GM10266 (cell line): ENCODE measurements around the gene VAV3.

Source experiments
- DNase-seq: peaks from one replicate; pipeline ENCODE4 v3.0.0; 2012; ENCODE audit errors: extremely low spot score
- TF ChIP-seq, protein P1 (sequence below): IDR thresholded peaks from 2 replicates; pipeline ENCODE4 v1.5.1; 2012; ENCODE audit warnings: mild to moderate bottlenecking, low read depth; ENCODE audit not compliant: control insufficient read depth, insufficient read depth; ENCODE audit errors: missing control alignments

VAV3 gene

DNA sequence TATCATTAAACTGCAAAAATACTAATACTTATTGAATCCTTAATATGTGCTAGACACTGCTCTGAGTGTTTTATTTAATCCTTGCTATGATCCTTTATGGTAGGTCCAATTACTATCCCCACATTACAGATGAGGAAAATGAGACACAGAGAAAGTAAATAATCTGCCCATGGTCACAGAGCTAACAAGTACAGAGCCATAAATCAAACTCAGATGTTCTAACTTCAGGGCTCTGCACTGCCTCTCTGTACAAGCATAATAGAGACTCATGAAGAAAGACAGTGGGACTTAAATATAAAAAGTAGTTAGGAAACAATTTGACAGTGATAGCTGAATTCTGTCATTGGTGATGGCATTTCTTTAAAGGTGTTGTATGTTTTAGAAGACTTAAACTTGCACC is 346.4 kb downstream of the VAV3 start:
- DNase-seq = no peak
- TF ChIP-seq, protein P1, sequence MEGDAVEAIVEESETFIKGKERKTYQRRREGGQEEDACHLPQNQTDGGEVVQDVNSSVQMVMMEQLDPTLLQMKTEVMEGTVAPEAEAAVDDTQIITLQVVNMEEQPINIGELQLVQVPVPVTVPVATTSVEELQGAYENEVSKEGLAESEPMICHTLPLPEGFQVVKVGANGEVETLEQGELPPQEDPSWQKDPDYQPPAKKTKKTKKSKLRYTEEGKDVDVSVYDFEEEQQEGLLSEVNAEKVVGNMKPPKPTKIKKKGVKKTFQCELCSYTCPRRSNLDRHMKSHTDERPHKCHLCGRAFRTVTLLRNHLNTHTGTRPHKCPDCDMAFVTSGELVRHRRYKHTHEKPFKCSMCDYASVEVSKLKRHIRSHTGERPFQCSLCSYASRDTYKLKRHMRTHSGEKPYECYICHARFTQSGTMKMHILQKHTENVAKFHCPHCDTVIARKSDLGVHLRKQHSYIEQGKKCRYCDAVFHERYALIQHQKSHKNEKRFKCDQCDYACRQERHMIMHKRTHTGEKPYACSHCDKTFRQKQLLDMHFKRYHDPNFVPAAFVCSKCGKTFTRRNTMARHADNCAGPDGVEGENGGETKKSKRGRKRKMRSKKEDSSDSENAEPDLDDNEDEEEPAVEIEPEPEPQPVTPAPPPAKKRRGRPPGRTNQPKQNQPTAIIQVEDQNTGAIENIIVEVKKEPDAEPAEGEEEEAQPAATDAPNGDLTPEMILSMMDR = no peak

DNA sequence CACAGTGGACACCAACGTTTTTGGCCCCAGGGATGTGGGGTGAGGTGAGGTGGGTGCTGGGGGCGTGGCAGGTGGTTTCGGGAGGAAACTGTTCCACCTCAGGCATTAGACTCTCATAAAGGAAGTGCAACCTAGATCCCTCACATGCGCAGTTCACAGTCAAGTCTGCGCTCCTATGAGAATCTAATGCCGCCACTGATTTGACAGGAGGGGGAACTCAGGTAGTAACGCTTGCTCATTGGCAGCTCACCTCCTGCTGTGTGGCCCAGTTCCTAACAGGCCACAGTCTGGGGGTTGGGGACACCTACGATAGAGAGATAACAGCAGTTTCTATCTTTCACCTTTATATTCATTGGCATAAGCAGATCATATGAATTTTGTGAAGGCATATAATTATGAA is 347.1 kb downstream of the VAV3 start:
- TF ChIP-seq, protein P1 = no peak
- no peak for DNase-seq

DNA sequence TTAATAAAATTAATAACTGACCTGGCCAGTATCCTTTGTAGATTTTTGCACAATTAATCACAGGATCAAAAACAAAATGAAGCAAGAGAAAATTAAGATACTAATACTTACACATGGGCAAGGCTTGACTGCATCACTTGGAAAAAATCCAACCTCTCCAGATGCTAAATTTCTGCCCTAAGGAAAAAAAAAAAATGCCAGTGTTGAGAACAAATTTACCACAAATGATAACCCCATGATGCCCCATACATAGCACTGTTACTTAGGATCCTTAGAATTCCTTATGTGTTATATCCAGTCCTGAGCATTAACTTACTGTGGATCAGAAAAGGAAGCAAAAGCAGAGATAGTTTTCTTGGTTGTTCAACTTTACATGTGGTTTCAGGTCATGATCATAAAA is 347.5 kb downstream of the VAV3 start:
- DNase-seq = no peak
- TF ChIP-seq, protein P1 = no peak

DNA sequence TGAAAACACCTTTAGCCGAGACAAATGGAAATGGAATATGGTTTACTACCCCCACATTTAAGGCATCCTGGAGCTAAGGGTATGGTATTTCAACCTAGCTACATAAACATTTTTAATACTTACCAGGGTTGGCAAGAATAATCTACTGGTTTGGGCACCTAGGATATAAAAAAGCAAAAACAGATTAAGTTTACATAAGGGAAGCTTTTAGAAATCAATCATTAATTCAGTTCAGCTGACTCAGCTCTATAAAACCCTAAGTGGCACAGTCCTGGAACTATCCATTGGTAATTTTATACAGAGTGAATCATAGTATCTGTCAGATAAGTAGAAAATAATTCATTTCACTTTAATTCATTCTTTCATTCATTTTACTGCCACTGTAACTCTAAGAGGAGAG is 355.2 kb downstream of the VAV3 start:
- DNase-seq = no peak
- TF ChIP-seq, protein P1 = no peak

DNA sequence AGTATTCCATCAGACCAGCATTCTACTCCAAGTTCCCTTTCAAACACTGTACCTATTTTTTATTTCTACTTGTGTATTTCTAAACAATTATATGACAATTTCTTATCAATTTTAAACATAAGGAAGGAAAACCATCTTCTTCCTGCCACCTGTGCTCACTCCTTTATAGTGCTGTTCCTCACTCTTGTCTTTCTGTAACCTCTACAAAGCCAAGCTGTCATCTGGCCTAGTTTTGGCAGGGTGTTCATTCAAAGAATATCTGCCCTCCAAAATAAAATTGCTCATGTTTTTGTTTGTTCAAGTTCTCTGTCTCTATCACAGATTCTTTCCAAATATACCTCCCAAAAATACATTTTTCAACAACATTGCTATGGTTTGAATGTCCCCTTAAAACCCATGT is 360.2 kb downstream of the VAV3 start:
- no peak for DNase-seq

DNA sequence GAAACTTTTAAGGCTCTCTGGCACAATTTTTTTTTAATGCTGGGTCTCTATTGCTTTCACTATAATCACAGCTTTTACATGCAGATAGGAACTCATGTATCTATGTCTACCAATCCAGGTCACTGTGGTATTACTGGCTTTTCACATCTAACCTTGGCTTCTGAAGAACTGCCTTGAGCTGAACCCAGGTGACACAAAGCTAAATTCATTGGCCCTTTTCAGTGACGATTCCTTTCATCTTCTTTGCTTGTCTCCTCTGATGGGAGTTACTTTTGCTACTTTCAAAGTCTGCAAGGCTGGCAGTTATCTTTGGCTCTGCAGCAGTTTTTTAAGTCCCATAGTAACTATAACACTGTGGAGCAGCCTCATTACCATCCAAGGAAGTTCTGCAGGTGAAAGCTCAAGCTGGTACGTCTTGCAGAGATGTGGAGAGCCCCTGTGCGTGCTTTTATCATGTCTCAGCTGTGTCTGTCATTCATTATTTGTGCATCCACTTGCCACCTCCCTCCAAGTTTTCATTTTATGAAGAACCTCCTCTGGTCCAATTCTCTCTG is 364.3 kb downstream of the VAV3 start:
- TF ChIP-seq, protein P1 = no peak
- DNase-seq = no peak

More for the DNA sequence above, 360.2 kb downstream of the VAV3 start:
- TF ChIP-seq, protein P1 = no peak

DNA sequence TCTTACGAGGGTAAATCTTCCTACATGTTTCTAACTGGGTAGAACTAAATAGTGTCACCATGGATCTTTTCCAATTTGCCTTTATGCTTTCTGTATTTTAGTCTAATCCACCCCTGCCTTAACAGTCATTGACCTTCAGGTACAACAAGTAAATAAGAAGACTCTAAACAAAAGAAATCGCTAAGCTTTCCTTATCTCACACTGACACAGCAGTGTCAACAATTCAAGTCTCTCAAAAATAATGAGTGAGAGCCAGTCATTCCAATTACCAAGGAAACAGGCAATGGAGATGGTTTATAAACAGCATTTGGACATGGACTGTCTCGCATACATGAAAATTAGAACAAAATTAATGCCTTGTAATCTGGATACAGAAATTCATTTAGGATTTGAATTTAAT is 365.8 kb downstream of the VAV3 start:
- DNase-seq = no peak
- TF ChIP-seq, protein P1 = no peak
